ENCODE data around the gene PDIA5. TPM values are rescaled to one million over a fixed set of nuclear protein-coding genes. Genes with fewer than 3 reads are reported as not detected.

The PDIA5 gene
- total and polyA plus RNA-seq, 11 donors, result 3.3 to 16.3 (median 6.4) TPM

GRCh38 chr3:123153125-123154019 lies 86.5 kb downstream of the PDIA5 start:
- 91 to 93% (median 92%) methylated on average over 6 of the region's 6 CpGs for WGBS, 4 donors

GRCh38 chr3:123154020-123154985 lies 87.5 kb downstream of the PDIA5 start:
- peaks cover 0 to 56% (median 31%) of the 10 kb centered on the region in 9 donors for H3K36me3 ChIP-seq
- TF ChIP-seq CTCF (IDR thresholded peaks at IDR 0.05) (no peak), POLR2A (IDR thresholded peaks at IDR 0.05) (no peak)
- H3K9me3 ChIP-seq, result no peaks in the 10 kb centered on the region
- no peaks in the 10 kb centered on the region for H3K27me3 ChIP-seq
- WGBS, 4 donors, result 78 to 89% (median 87%) methylated on average over 7 of the region's 7 CpGs
- peak in 1 of 4 donors; percentile 19 for ATAC-seq
- H3K27ac ChIP-seq, result peak overlapping the region in 1 of 12 donors; percentile 75
- H3K4me3 ChIP-seq, result no peak overlapping the region
- DNase-seq, result peak in 1 of 5 donors; percentile 14
- peaks cover 0 to 25% (median 5%) of the 10 kb centered on the region in 12 donors for H3K4me1 ChIP-seq
- intact Hi-C loops (cut with DNase I), result no loop called here

More at GRCh38 chr3:123153125-123154019, 86.5 kb downstream of the PDIA5 start:
- Histone ChIP-seq H3K4me3 (no peak overlapping the region), H3K27me3 (no peaks in the 10 kb centered on the region), H3K4me1 (peaks cover 0 to 25% (median 5%) of the 10 kb centered on the region in 12 donors), H3K27ac (peak overlapping the region in 1 of 12 donors; percentile 75), H3K9me3 (no peaks in the 10 kb centered on the region), H3K36me3 (peaks cover 0 to 64% (median 32%) of the 10 kb centered on the region in 9 donors)
- intact Hi-C loops (cut with DNase I), result no loop called here
- DNase-seq (no peak), ATAC-seq (no peak)
- TF ChIP-seq CTCF (IDR thresholded peaks at IDR 0.05) (no peak), POLR2A (IDR thresholded peaks at IDR 0.05) (no peak)

- H3K27ac ChIP-seq, result peak overlapping the region in 1 of 12 donors; percentile 75
- no peaks in the 10 kb centered on the region for H3K27me3 ChIP-seq
- intact Hi-C loops (cut with DNase I), result no loop called here
- no peak for TF ChIP-seq CTCF (IDR thresholded peaks at IDR 0.05)
- no peak for TF ChIP-seq POLR2A (IDR thresholded peaks at IDR 0.05)
- DNase-seq (peak in 1 of 5 donors; percentile 36), ATAC-seq (peak in 2 of 4 donors; percentile 21 to 43)
- H3K36me3 ChIP-seq, result peaks cover 0 to 45% (median 27%) of the 10 kb centered on the region in 9 donors
- H3K4me1 ChIP-seq, result peaks cover 0 to 24% (median 5%) of the 10 kb centered on the region in 12 donors
- H3K9me3 ChIP-seq, result no peaks in the 10 kb centered on the region
- WGBS, 4 donors, result 71 to 81% (median 75%) methylated on average over 9 of the region's 9 CpGs
- no peak overlapping the region for H3K4me3 ChIP-seq
Observed at GRCh38 chr3:123155471-123156011, 88.7 kb downstream of the PDIA5 start.

All from heart left ventricle (tissue), 16 donors.